CD4-positive, CD25-positive, alpha-beta regulatory T cell (primary cell): ENCODE results near the gene MTA3. TPM values are rescaled to one million over a fixed set of nuclear protein-coding genes. Genes with fewer than 3 reads are reported as not detected.
A peak's percentile ranks its signal among the peaks of the same experiment; 100 is the strongest.
"Not testable (repeated sequence)": the region's sequence is repeated elsewhere in the genome, so short reads cannot be mapped to it uniquely, and the experiment has no call there.

Source experiments
- ATAC-seq, 2 donors: fragments of 150-1000 bp; cut with Tn5 transposase; one replicate each; pipeline ENCODE4 v1.10.0; 2021; ENCODE audit warnings: low read depth in 2 of 2, moderate number of reproducible peaks in 2 of 2, moderate library complexity in 1 of 2
- DNase-seq, 3 donors: peaks; one replicate each; pipeline versions ENCODE4 v3.0.0 to v3.0.0-alpha.2; 2012 to 2022; ENCODE audit warnings: mixed read lengths in 1 of 3
- H3K27ac ChIP-seq: one replicate; pipeline ENCODE4 v1.7.0; 2013; ENCODE audit warnings: mild to moderate bottlenecking, low read length; ENCODE audit not compliant: insufficient read depth, poor library complexity, severe bottlenecking
- H3K27me3 ChIP-seq: one replicate; pipeline ENCODE4 v1.7.0; 2013; ENCODE audit warnings: low read length; ENCODE audit not compliant: control insufficient read depth, insufficient read depth
- H3K36me3 ChIP-seq: one replicate; pipeline ENCODE4 v1.7.0; 2013; ENCODE audit warnings: mild to moderate bottlenecking, low read length, moderate library complexity; ENCODE audit not compliant: control insufficient read depth, insufficient read depth
- H3K4me1 ChIP-seq: 2 replicates; pipeline ENCODE4 v1.7.0; 2013; ENCODE audit warnings: mild to moderate bottlenecking, low read length; ENCODE audit not compliant: insufficient read depth, control insufficient read depth, poor library complexity, severe bottlenecking
- H3K4me3 ChIP-seq: one replicate; pipeline ENCODE4 v1.7.0; 2013; ENCODE audit warnings: low read depth, mild to moderate bottlenecking, low read length, moderate library complexity
- H3K9me3 ChIP-seq, 2 experiments: 1 replicate in 1 of 2; 2 replicates in 1 of 2; pipeline ENCODE4 v1.7.0; 2013; ENCODE audit warnings: low read length in 2 of 2, mild to moderate bottlenecking in 1 of 2, moderate library complexity in 1 of 2; ENCODE audit not compliant: control insufficient read depth in 2 of 2
- H3K27ac Mint-ChIP-seq, 3 donors: one replicate each; pipeline ENCODE4 v1.8.0; 2020 to 2022; ENCODE audit warnings: mild to moderate bottlenecking in 3 of 3, mixed read lengths in 3 of 3, moderate library complexity in 2 of 3
- H3K27me3 Mint-ChIP-seq: one replicate; pipeline ENCODE4 v1.8.0; 2022; ENCODE audit warnings: mild to moderate bottlenecking, mixed read lengths
- H3K36me3 Mint-ChIP-seq: one replicate; pipeline ENCODE4 v1.8.0; 2020; ENCODE audit warnings: mixed read lengths
- H3K4me1 Mint-ChIP-seq, 4 donors: one replicate each; pipeline ENCODE4 v1.8.0; 2020 to 2022; ENCODE audit warnings: mixed read lengths in 4 of 4, mild to moderate bottlenecking in 1 of 4
- H3K4me3 Mint-ChIP-seq, 4 donors: one replicate each; pipeline ENCODE4 v1.8.0; 2020 to 2022; ENCODE audit warnings: mild to moderate bottlenecking in 4 of 4, mixed read lengths in 4 of 4, moderate library complexity in 3 of 4
- H3K9me3 Mint-ChIP-seq, 7 donors: one replicate each; pipeline ENCODE4 v1.8.0; 2020 to 2022; ENCODE audit warnings: mixed read lengths in 7 of 7, mild to moderate bottlenecking in 3 of 7, moderate library complexity in 2 of 7
- polyA plus RNA-seq, 4 donors: library from polyadenylated mRNA; unstranded; fragments of 300-500 nt; fragmentation: Illumina TruSeq; gene quantifications; one replicate each; pipeline ENCODE4 v1.2.3, GENCODE V29; 2021
- total RNA-seq: library from RNA; stranded (reverse); gene quantifications from one replicate; pipeline ENCODE4 v1.2.3, GENCODE V29; 2022

The MTA3 gene
- total and polyA plus RNA-seq, 5 donors from 2014 or later, result 7.7 to 20.4 (median 9.4) TPM

DNA sequence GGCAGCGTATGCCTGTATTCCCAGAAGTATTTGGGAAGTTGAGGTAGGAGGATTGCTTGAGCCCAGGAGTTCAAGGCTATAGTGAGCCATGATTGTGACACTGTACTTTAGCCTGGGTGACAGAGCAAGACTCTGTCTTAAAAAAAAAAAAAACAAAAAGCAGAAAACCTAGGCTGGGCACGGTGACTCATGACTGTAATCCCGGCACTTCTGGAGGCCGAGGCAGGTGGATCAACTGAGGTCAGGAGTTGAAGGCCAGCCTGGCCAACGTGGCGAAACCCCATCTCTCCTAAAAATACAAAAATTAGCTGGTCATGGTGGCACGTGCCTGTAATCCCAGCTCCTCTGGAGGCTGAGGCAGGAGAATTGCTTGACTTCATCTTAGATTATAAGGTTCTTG is 46.4 kb downstream of the MTA3 start:
- Mint-ChIP-seq H3K4me3 (no peak overlapping the region), H3K4me1 (peaks cover 0 to 5% (median 2%) of the 10 kb centered on the region in 4 donors), H3K36me3 (peaks cover 25% of the 10 kb centered on the region), H3K27me3 (no peaks in the 10 kb centered on the region), H3K9me3 (peaks cover 0 to 2% (median 0%) of the 10 kb centered on the region in 7 donors), H3K27ac (no peak overlapping the region)
- Histone ChIP-seq H3K36me3 (peaks cover 11% of the 10 kb centered on the region), H3K4me3 (no peak overlapping the region), H3K9me3 (no peaks in the 10 kb centered on the region), H3K27ac (no peak overlapping the region), H3K4me1 (no peaks in the 10 kb centered on the region), H3K27me3 (no peaks in the 10 kb centered on the region)
- no peak for ATAC-seq
- no peak for DNase-seq

DNA sequence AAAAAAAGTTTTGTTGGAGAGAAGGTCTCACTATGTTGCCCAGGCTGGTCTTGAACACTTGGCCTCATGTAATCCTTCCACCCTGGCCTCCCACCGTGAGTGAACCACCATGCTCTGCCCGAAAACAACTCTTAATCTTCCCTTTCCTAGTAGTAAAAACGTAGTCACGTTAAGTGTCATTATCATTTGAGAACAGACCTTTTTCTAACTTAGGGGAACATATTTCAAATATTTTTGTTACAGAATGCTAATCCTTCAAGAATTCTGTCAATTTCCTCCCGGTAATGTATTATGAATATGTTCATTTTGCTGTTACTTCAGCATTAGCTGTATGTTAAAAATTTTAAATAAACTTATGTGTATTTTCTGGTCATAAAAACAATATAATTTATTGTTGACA is 49.7 kb downstream of the MTA3 start:
- Histone ChIP-seq H3K36me3 (no peaks in the 10 kb centered on the region), H3K27me3 (no peaks in the 10 kb centered on the region), H3K4me1 (no peaks in the 10 kb centered on the region), H3K4me3 (no peak overlapping the region), H3K9me3 (no peaks in the 10 kb centered on the region), H3K27ac (no peak overlapping the region)
- Mint-ChIP-seq H3K4me3 (no peak overlapping the region), H3K4me1 (peaks cover 0 to 2% (median under 1%) of the 10 kb centered on the region in 4 donors), H3K27ac (peak overlapping the region in 1 of 3 donors; percentile 26), H3K9me3 (peaks cover 0 to 2% (median 0%) of the 10 kb centered on the region in 7 donors), H3K27me3 (no peaks in the 10 kb centered on the region), H3K36me3 (peaks cover 9% of the 10 kb centered on the region)
- DNase-seq (no peak), ATAC-seq (no peak)

DNA sequence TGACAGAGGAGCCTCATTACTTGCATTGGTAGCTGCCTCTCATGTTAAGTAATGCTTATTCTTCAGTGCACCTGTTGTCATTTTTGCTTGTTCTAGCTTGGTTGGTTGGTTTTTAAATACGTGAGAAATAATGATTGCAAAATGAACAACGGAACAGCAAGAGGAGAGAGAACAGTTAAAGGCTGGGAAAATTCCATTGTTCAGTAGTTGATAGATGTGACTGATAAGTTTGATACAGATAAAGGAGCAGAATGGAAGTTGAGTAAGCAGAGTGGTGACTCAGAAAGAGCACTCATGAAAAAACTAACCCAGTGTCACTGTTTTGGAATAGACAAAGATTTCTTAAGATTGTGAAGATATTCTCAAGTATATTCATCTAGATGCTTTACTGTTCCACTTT is 50.5 kb downstream of the MTA3 start:
- no peak for ATAC-seq
- H3K4me1 ChIP-seq, result no peaks in the 10 kb centered on the region
- no peak overlapping the region for H3K27ac ChIP-seq
- H3K27me3 Mint-ChIP-seq, result no peaks in the 10 kb centered on the region
- no peaks in the 10 kb centered on the region for H3K36me3 ChIP-seq
- peaks cover 0 to 2% (median 0%) of the 10 kb centered on the region in 4 donors for H3K4me1 Mint-ChIP-seq
- H3K27me3 ChIP-seq, result no peaks in the 10 kb centered on the region
- no peak overlapping the region for H3K4me3 Mint-ChIP-seq
- no peak for DNase-seq
- peaks cover 0 to 2% (median 0%) of the 10 kb centered on the region in 7 donors for H3K9me3 Mint-ChIP-seq
- H3K27ac Mint-ChIP-seq, result no peak overlapping the region
- no peaks in the 10 kb centered on the region for H3K9me3 ChIP-seq
- H3K36me3 Mint-ChIP-seq, result peaks cover 4% of the 10 kb centered on the region
- no peak overlapping the region for H3K4me3 ChIP-seq

DNA sequence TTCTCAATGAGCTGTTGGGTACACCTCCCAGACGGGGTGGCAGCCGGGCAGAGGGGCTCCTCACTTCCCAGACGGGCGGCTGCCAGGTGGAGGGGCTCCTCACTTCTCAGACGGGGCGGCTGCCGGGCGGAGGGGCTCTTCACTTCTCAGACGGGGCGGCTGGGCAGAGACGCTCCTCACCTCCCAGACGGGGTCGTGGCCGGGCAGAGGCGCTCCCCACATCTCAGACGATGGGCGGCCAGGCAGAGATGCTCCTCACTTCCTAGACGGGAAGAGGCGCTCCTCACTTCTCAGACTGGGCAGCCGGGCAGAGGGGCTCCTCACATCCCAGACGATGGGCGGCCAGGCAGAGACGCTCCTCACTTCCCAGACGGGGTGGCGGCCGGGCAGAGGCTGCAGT is 53.2 kb downstream of the MTA3 start:
- H3K9me3 Mint-ChIP-seq, H3K27me3 ChIP-seq: not testable (repeated sequence)

DNA sequence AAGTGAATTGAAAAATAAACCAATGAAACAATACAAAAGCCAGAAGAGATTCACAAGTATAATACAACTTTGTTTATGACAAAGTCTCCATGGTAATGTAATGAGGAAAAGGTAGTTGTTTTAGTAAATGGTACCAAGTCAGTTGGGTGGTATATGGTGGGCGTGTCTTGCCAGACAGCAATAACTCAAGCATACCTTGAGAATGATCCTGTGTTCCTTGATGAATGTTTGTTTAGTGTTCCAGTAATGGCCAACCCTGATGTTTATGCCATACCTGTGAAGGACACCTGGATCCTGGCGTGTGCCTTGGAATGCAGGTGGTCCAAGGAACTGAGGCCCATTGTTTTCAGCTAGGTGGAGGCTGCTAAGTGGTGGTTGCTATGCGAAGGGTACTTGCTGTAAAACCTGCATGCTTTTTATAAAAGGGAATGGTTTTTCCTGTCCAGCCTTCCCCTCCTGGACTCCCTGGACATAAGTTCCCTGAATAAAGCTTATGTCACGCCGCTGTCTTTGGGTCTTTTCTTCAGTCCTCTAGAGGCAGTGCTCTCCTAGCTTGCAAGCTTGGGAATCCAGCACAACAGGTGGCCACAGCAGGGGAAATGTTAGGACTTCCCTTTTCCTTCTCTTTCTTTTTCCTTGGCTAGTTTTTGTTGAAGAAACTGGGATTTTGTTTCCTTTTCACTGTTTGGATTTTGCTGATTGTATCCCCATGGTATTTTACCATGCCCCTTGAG is 54.7 kb downstream of the MTA3 start:
- ATAC-seq (no peak), DNase-seq (no peak)
- no peaks in the 10 kb centered on the region for H3K4me1 ChIP-seq
- H3K36me3 Mint-ChIP-seq, result peaks cover 6% of the 10 kb centered on the region
- no peak overlapping the region for H3K4me3 Mint-ChIP-seq
- H3K27ac Mint-ChIP-seq, result peak overlapping the region in 1 of 3 donors; percentile 83
- H3K9me3 Mint-ChIP-seq, result no peaks in the 10 kb centered on the region
- H3K27ac ChIP-seq, result no peak overlapping the region
- H3K4me1 Mint-ChIP-seq, result peaks cover 0 to 4% (median 0%) of the 10 kb centered on the region in 4 donors
- no peaks in the 10 kb centered on the region for H3K27me3 ChIP-seq
- no peaks in the 10 kb centered on the region for H3K9me3 ChIP-seq
- no peak overlapping the region for H3K4me3 ChIP-seq
- H3K27me3 Mint-ChIP-seq, result no peaks in the 10 kb centered on the region
- no peaks in the 10 kb centered on the region for H3K36me3 ChIP-seq

More for the DNA sequence above, 53.2 kb downstream of the MTA3 start:
- H3K4me1 ChIP-seq, ATAC-seq, H3K36me3 Mint-ChIP-seq, H3K4me3 ChIP-seq, H3K36me3 ChIP-seq, H3K27me3 Mint-ChIP-seq, H3K4me1 Mint-ChIP-seq, H3K27ac ChIP-seq, DNase-seq, H3K4me3 Mint-ChIP-seq, H3K27ac Mint-ChIP-seq, H3K9me3 ChIP-seq: not testable (repeated sequence)

DNA sequence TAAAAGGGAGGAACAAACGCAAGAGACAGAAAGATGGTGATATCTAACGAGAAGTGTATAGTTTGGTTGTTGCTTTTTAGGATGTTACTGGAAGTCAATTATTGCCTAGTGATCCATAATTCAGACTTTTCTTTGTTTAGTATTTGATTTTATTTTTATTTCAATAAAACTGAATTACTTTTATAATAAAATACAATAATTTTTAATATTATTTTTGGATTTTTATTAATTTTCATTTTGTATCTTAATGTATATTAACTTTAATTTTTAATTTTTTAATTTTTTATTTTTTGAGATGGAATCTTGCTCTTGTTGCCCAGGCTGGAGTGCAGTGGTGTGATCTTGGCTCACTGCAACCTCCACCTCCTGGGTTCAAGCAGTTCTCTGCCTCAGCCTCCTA is 55.6 kb downstream of the MTA3 start:
- H3K27ac Mint-ChIP-seq, result no peak overlapping the region
- H3K9me3 Mint-ChIP-seq, result no peaks in the 10 kb centered on the region
- no peaks in the 10 kb centered on the region for H3K27me3 Mint-ChIP-seq
- ATAC-seq, result no peak
- no peak for DNase-seq
- peaks cover 0 to 2% (median 0%) of the 10 kb centered on the region in 4 donors for H3K4me1 Mint-ChIP-seq
- peaks cover 5% of the 10 kb centered on the region for H3K36me3 Mint-ChIP-seq
- H3K4me3 Mint-ChIP-seq, result no peak overlapping the region
- H3K27me3 ChIP-seq, result no peaks in the 10 kb centered on the region
- no peaks in the 10 kb centered on the region for H3K9me3 ChIP-seq
- H3K4me1 ChIP-seq, result no peaks in the 10 kb centered on the region
- no peak overlapping the region for H3K4me3 ChIP-seq
- H3K36me3 ChIP-seq, result no peaks in the 10 kb centered on the region
- no peak overlapping the region for H3K27ac ChIP-seq

DNA sequence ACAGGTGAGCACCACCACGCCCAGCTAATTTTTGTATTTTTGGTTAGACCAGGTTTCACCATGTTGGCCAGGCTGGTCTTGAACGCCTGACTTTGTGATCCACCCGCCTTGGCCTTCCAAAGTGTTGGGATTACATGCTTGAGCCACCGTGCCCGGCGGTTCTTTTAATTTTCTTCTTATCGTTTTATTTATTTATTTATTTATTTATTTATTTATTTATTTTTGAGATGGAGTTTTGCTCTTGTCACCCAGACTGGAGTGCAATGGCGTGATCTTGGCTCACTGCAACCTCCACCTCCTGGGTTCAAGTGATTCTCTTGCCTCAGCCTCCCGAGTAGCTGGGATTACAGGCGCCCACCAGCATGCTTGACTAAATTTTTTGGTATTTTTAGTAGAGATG is 59.6 kb downstream of the MTA3 start:
- H3K9me3 Mint-ChIP-seq, H3K4me1 Mint-ChIP-seq, H3K4me1 ChIP-seq, H3K27ac ChIP-seq, H3K9me3 ChIP-seq, H3K36me3 ChIP-seq, ATAC-seq, H3K27me3 ChIP-seq, DNase-seq, H3K27me3 Mint-ChIP-seq, H3K4me3 Mint-ChIP-seq, H3K4me3 ChIP-seq, H3K27ac Mint-ChIP-seq: not testable (repeated sequence)
- peaks cover 12% of the 10 kb centered on the region for H3K36me3 Mint-ChIP-seq

DNA sequence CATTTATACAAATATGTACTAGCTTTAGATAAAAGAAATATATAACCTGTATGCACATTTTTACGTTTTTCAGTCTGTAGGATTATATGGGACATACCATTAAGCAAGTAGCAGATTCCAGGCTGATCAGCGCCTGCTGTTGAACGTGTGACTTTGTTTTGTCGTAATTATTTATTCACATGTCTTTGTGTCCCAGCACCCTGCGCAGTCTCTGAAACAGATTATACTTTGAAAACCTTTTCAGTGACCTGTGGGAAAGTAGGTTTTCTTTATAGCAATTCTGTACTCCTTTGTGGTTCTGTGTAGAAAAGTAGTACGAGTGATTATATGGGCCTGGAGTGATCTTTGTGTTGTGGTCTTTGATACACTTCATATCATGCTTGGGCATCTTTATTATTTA is 68.5 kb downstream of the MTA3 start:
- peaks cover 0 to 5% (median 0%) of the 10 kb centered on the region in 4 donors for H3K4me1 Mint-ChIP-seq
- peaks cover 9% of the 10 kb centered on the region for H3K36me3 Mint-ChIP-seq
- no peak overlapping the region for H3K4me3 Mint-ChIP-seq
- Histone ChIP-seq H3K27me3 (no peaks in the 10 kb centered on the region), H3K9me3 (no peaks in the 10 kb centered on the region), H3K4me3 (no peak overlapping the region), H3K27ac (no peak overlapping the region), H3K4me1 (no peaks in the 10 kb centered on the region), H3K36me3 (no peaks in the 10 kb centered on the region)
- no peaks in the 10 kb centered on the region for H3K27me3 Mint-ChIP-seq
- no peaks in the 10 kb centered on the region for H3K9me3 Mint-ChIP-seq
- ATAC-seq, result no peak
- no peak overlapping the region for H3K27ac Mint-ChIP-seq
- DNase-seq, result no peak
